Right ventricle myocardium superior (tissue), 1 donor: ENCODE measurements around the gene LGMN. TPM values are rescaled to one million over a fixed set of nuclear protein-coding genes. Genes with fewer than 3 reads are reported as not detected.
A peak's percentile ranks its signal among the peaks of the same experiment; 100 is the strongest.
"Not testable (repeated sequence)": the region's sequence is repeated elsewhere in the genome, so short reads cannot be mapped to it uniquely, and the experiment has no call there.

Experiments used
- ATAC-seq: fragments of 200-7000 bp; cut with Tn5 transposase; one replicate; pipeline ENCODE4 v1.9.1; 2020; ENCODE audit warnings: mild to moderate bottlenecking; ENCODE audit not compliant: poor library complexity
- DNase-seq: peaks from one replicate; pipeline ENCODE4 v3.0.0-alpha.2; 2020
- intact Hi-C: fragments of 100-400 bp; cut with DNase I; formaldehyde crosslinking; loops from one replicate; pipeline ENCODE4 v1.11.2; 2022
- total RNA-seq: library from RNA; stranded (reverse); fragmentation: NEBNext Ultra II Directional; extraction: Animal tissue kit (Norgen Biotek cat#: 25700); gene quantifications from one replicate; pipeline ENCODE4 v1.2.1, GENCODE V29; 2021
- donor health status: DM: no; HTN: yes; CAD: no; lungs with severe emphysema.

The LGMN gene
- total RNA-seq, 1 donor from 2014 or later, result 106 TPM

DNA sequence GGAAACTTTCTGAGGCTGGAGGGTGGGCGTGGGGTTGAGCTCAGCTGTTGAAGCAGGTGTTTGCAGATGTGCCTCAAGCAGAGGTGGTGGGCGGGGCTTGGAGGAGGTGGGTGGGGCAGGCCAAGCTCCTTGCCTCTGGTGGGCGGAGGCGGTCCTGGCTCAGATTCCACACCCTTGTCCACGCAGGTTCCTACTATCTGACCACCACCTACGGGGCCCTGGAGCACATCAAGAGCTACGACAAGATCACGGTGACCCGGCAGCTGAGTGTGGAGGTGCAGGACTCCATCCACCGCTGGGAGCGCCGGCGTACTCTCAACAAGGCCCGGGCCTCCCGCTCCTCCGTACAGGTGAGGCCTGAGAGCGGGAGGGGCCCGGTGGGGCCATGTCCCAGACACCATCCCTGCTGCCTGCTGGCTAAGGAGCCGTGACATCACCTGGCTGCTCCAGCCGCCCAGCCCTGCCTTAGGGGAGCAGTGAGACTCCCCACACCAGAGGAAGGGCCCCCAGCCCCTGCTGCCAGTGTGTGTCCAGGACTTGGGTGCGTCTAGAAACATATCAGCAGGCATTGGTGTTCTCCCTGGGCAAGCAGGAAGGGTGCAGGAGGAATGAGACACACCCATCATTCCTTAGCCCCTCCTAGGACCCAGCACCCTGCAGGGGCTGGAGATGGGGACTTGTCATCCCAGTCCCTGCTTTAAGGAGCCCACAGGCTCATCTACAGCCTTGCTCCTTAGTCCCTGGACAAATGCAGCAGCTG, 63.4 kb downstream of the LGMN start:
- ATAC-seq (no peak), DNase-seq (no peak)
- intact Hi-C loops, result no loop called here

- no peak for ATAC-seq
- no peak for DNase-seq
Measured at GRCh38 chr14:92683041-92683440, 65.4 kb downstream of the LGMN start.

DNA sequence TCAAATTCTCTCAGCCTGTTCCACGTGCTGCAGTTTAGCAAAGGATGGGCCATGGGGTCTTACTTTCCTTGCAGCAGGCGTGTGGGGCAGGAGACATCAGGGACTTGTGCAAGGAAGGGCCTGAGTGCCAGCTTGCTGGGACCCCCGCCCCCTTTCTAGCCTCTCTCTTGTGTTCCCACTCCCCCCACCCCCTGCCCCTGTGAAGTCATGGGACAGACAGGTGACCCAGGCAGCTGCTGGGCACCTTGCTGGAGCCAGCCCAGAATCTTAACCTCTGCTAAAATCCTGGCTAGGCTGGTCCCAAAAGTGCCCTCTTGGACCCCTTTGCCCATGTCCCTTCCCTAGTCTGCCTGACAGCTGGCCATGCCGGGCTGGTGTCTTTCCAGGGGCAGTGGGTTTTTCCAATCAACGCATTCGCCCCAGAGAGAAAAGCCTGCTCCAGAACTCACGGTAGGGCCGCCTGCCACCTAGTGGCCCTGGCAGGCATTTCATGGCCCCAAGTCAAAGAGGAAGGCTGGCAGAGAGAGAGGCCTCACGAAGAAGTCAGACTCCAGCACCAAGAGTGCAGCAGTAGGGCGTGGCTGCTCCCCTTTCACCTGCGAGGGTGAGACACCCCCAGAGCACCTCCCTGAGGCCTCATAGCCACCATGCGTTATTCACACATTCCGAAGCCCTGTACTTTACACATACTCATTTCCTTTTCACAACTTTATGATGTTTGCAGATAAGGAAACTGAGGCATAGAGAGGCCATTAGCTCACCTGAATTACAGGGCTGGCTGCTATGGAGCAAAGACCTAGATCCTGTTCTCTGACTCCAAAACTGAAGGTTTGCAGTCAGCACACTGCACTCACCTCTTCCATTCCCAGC, 67.4 kb downstream of the LGMN start:
- intact Hi-C loops, result no loop called here
- ATAC-seq (peak; percentile 78), DNase-seq (peak; percentile 89)

More at GRCh38 chr14:92683041-92683440, 65.4 kb downstream of the LGMN start:
- intact Hi-C loops, result no loop called here

DNA sequence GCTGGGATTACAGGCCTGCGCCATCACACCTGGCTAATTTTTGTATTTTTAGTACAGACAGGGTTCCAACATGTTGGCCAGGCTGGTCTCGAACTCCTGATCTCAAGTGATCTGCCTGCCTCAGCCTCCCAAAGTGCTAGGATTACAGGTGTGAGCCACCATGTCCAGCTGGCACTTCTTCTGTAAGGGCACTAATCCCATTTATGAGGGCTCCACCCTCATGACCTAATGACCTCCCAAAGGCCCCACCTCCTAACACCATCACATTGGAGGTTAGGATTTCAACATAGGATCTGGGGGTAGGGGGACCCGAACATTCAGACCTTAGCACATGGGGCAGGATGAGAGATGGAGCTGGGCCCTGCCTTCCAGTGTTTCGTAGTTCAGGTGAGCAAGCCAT, 68.1 kb downstream of the LGMN start:
- DNase-seq, intact Hi-C loops, ATAC-seq: not testable (repeated sequence)

DNA sequence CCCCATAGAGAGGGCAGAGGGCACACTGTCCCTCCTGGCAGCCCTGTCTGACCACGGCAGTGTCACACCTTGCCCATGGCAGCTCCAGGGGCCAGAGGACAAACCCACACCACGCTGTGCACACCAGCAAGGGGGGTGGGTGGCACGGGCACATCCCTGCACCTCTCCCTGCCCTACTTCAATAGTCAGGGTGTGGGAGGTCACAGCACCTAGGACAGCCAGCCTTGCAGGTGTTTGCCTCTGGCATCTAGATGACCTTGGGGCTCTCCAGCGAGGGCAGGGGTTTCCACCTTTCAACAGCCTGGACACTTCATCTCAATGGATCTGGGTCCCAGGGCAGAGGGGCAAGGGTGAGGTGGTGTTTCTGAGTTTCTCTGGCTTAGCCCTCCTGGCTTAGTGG, 69.2 kb downstream of the LGMN start:
- DNase-seq, result no peak
- intact Hi-C loops, result no loop called here
- ATAC-seq, result no peak

- intact Hi-C loops, result no loop called here
- ATAC-seq (no peak), DNase-seq (no peak)
Measured at GRCh38 chr14:92678766-92679165, 69.7 kb downstream of the LGMN start.

DNA sequence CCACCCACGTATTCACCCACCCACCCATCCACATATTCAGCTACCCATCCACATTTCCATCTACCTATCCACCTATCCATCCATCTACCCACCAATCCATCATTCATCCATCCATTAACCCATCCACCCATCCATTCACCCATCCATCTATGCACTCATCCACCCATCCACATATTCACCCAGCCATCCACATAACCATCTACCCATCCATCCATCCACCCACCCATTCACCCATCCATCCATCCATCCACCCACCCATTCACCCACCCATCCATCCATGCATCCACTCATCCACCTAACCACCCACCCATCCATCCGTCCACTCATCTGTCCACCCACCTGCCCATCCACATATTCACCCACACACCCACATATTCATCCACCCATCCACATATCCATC, 70.5 kb downstream of the LGMN start:
- intact Hi-C loops, result no loop called here
- no peak for DNase-seq

DNA sequence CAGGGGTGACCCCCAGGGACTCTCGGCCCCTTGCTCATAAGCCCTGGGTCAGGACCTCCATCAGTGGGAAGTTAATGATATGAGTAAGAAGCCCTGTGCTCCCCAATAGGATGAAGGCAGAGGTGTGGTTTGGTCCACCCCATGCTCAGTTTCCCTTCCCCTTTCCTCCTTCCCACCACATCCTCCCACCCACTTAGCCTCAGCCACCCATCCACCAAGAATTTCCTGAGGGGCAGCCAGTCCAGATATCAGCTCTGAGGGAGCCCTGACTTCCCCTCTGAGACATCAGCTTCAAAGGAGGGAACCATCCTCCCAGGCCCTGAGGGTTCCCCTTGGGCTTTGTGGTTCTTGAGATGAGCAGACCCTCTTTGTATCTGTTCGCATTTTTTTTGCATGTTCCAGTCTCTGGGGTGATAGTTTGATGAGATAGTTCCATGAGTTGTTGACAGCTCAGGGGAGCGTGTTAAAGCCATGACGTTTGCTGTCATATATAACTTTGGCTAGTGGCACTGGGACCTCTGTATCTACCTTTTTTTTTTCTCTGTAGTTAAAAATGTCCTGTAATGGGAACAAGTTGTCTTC, 71.2 kb downstream of the LGMN start:
- intact Hi-C loops, result no loop called here
- DNase-seq (no peak), ATAC-seq (peak; percentile 14)

More for the DNA sequence above, 70.5 kb downstream of the LGMN start:
- ATAC-seq, result no peak

GRCh38 chr14:92676403-92677086, 71.9 kb downstream of the LGMN start:
- ATAC-seq (no peak), DNase-seq (no peak)
- intact Hi-C loops, result no loop called here

DNA sequence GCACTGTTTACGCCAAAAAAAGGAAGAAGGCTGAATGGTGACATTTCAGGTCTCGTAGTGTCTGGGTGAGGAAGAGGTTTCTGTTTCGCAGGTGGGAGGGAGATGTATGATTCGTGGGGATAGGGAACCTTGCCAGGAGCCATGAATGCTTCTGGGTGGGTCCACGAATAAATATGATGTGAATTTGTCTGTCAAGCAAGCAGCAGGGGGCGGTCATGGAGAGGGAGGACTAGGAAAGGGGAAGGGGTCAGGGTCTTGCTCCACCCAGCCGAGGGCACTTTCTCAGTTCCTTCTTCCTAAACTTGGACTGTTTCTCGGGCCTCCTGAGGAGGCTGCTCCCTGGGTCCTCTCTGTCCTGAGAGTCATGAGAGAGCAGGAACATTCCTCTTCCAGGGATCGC, 72.5 kb downstream of the LGMN start:
- intact Hi-C loops, result no loop called here
- ATAC-seq, result peak; percentile 34
- DNase-seq, result no peak

- ATAC-seq (no peak), DNase-seq (no peak)
- intact Hi-C loops, result no loop called here
Measured at GRCh38 chr14:92675421-92675820, 73.0 kb downstream of the LGMN start.

- DNase-seq, result no peak
- intact Hi-C loops, result no loop called here
- ATAC-seq, result no peak
Measured at GRCh38 chr14:92673601-92674150, 74.8 kb downstream of the LGMN start.

GRCh38 chr14:92670643-92671366, 77.6 kb downstream of the LGMN start:
- DNase-seq (no peak), ATAC-seq (no peak)
- intact Hi-C loops, result no loop called here

DNA sequence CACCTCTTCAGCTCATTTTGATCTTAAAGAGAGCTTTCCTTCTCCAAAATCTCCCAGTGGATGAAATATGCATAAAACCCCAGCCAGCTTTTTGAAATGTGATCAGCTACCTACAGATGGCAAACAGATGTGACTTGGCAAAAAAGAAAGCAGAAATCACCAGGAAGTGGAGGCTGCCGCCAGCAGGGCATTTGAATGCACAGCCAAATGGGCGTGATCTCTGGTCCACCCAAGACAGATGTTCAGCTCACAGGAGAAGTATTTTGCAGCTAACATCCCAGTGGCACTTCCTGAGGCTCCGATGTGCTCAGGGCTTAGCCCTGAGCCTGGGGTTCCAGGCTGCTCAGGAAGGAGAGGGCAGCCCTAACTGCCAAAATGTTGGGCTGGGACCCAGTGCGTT, 78.3 kb downstream of the LGMN start:
- intact Hi-C loops, result no loop called here
- no peak for DNase-seq
- ATAC-seq, result peak; percentile 64

- ATAC-seq (no peak), DNase-seq (no peak)
- intact Hi-C loops, result no loop called here
Measured at GRCh38 chr14:92668276-92668973, 80.0 kb downstream of the LGMN start.

- intact Hi-C loops, result no loop called here
- DNase-seq (no peak), ATAC-seq (no peak)
Measured at GRCh38 chr14:92666251-92666650, 82.2 kb downstream of the LGMN start.

- ATAC-seq (peak; percentile 50), DNase-seq (no peak)
- intact Hi-C loops, result no loop called here
Measured at GRCh38 chr14:92665661-92666110, 82.7 kb downstream of the LGMN start.
